ENCODE results near the gene RMND5A.

The RMND5A gene

DNA sequence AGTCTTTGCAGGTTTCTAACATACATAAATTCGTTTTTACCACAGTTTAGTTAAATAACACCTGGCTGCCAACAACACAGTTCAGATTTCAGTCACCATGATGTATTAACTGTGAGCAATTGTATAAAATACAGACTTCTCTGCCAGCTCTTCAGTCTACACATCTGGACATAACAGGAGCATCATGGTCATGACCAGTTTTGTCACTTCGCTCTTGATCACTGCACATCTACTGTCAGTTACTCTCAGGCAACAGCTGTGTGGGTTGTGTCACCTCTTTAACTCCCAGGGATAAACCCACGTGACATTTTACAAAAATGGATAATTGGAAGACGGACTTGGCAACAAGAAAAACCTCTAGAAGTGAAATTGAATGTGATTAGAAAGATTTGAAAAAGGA is 40.3 kb downstream of the RMND5A start:
- in situ Hi-C loops (cut with HindIII; ENCODE audit: low sequenced_read_pairs) = loop anchor here (10.0 kb wide), 1 partner anchor 146 kb away; no protein-coding TSS in a partner anchor

DNA sequence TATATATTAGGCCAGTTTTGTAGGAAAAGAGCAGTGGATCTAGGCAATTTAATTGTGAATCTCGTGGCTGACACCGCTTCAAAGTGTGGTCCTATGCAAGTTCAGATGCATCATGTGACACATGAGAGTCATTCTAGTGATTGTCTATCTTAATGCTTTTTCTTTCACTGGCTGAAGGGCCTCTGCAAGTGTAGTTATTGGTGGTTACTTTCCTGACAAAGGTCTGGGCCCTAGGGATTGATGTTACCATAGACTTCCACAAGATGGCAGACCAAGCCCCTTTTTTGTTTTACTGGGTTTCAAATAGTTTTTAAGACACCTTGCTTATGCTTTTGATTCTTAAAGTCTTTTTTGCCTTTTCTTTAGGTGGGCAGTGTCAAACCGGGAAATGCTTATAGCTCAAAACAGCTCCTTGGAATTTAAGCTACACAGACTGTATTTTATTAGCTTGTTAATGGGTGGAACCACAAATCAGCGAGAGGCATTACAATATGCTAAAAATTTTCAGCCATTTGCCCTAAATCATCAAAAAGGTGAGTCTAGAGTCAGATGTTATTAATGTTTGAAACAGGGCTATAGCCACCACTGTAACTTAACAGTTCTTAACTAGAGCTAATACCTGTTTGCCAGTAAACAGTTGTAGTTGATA is 44.7 kb downstream of the RMND5A start:
- in situ Hi-C loops (cut with HindIII; ENCODE audit: low sequenced_read_pairs) = loop anchor here (10.0 kb wide), 1 partner anchor 150 kb away; no protein-coding TSS in a partner anchor

DNA sequence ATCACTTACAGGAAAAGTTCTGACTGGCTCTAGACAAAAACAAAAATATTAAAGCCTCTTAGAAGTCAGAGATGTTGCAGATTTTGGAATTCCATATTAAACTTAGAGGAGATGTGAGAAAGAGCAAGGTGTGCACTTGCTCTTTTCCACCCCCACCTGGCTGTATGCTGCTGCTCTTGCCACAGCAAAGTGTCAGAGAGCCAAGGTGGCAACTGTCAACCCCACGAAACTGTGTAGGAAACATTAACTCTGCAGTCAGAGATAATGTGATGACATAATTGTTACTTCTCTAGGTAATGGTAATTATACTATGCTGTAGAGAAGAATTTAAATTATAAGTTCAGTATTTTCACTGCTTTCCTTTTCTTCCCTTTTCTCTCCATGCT is 45.2 kb downstream of the RMND5A start:
- in situ Hi-C loops (cut with HindIII; ENCODE audit: low sequenced_read_pairs) = loop anchor here (10.0 kb wide), 1 partner anchor 151 kb away; no protein-coding TSS in a partner anchor

DNA sequence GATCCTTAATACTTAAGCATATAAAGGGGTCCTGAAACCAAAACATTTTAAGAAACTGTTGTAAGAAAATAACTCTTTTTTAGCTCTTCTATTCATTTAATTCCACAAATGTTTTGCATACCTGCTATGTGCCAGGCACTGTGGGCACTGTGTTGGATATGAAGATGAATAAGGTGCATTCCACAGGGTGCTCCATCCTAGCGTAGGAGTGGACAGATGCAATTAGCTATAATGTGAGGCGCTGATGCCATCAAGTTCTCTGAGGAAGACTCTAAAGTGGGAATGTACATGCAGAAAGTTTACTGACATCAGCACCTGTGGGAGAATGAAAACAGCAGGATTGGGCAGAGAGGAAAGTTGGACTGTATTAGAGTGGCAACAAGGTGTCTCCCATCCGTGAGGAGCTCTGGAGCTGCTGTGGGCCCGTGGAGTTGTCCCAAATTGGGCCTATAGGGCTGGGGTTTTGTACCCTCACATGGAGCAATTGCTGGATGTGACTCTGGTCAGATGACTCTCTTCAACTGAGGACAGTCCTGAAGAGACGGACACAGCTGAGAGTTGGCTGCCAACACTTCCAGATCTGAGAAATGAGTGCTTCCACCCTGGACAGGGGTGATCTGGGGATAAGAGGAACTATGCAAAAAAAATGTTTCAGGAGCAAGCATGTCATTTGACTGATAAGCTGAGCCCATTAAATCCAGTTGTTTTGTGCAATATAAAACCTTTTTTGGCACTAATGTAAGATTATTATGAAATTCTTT is 48.3 kb downstream of the RMND5A start:
- in situ Hi-C loops (cut with HindIII; ENCODE audit: low sequenced_read_pairs) = loop anchor here (10.0 kb wide), 1 partner anchor 154 kb away; no protein-coding TSS in a partner anchor

GRCh38 chr2:86769838-86770237 is 49.7 kb downstream of the RMND5A start:
- in situ Hi-C loops (cut with HindIII; ENCODE audit: low sequenced_read_pairs) = loop anchor here (10.0 kb wide), 1 partner anchor 155 kb away; no protein-coding TSS in a partner anchor

- in situ Hi-C loops (cut with HindIII; ENCODE audit: low sequenced_read_pairs) = no loop called here
These were observed 50.8 kb downstream of the RMND5A start for GRCh38 chr2:86770816-86771301.

DNA sequence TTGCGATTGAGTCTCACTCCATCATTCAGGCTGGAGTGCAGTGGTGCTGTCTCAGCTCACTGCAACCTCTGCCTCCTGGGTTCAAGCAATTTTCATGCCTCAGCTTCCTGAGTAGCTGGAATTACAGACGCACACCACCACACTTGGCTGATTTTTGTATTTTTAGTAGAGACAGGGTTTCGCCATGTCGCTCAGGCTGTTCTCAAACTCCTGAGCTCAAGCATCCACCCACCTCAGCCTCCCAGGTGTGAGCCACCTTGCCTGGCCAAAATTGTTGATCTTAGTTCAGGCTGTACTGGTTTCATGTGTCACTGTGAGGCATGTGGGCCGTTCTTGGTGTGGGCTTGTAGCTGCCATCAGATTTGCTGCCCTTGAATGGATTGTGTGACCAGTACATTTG is 52.5 kb downstream of the RMND5A start:
- in situ Hi-C loops (cut with HindIII; ENCODE audit: low sequenced_read_pairs) = no loop called here

GRCh38 chr2:86774862-86775261 is 54.8 kb downstream of the RMND5A start:
- in situ Hi-C loops (cut with HindIII; ENCODE audit: low sequenced_read_pairs) = no loop called here

DNA sequence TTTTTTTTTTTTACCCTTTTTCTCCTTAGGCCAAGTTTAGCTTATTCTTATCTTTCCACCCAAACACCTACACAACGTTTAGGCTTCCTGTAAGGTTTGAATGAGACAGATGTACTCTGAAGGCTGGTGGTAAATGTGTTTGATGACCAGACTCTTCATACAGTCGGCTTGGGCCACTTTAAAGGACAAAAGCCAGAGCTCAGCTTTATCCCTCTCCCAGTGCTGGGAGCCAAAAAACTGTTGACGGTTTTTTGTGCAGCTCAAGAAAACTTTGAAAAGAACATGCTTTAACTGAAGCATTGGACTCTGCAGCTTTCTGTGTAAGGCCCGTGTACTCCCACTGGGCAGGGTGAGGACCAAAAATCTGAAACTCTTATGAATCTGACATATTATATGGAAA is 55.2 kb downstream of the RMND5A start:
- in situ Hi-C loops (cut with HindIII; ENCODE audit: low sequenced_read_pairs) = no loop called here

DNA sequence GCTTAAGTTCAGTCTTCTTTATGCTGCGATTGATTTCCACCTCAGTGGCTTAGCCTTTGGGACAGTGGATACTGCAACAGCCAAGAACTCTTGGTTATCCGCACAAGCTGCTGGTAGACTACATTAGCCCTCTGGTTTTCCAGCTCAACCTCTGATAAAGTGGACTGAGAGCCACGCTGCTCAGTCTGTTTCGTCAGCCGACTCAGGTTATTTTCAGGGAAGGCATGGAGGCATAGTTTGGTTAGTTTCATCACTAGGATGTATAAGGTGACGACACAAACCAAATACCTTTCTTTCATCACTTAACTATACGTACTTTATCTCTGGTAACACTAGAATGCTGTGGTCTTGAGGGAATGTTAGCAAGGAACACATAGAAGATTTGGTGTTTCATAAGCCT is 56.4 kb downstream of the RMND5A start:
- in situ Hi-C loops (cut with HindIII; ENCODE audit: low sequenced_read_pairs) = no loop called here

GRCh38 chr2:86778957-86779356 is 58.9 kb downstream of the RMND5A start:
- in situ Hi-C loops (cut with HindIII; ENCODE audit: low sequenced_read_pairs) = no loop called here

- in situ Hi-C loops (cut with HindIII; ENCODE audit: low sequenced_read_pairs) = no loop called here
These were observed 59.9 kb downstream of the RMND5A start for GRCh38 chr2:86779971-86780370.

DNA sequence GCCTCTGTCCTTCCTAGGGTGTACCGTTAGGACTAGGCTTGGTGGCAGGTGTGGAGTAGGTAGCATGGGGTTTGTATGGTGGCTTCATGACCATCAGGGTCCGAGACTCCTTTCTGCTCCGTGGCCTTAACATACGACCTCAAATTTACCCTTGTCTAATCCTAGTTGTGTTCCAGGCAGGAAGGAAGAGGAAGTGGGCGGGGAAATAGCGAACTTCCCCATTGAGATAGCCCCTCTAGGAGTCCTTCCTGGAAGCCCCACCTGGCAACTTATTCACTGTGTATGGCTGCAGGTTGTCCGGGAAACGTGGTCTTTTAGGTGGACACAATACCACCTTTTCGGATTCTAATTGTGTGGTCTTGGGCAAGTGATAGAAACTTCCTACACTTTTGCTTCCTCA is 61.3 kb downstream of the RMND5A start:
- in situ Hi-C loops (cut with HindIII; ENCODE audit: low sequenced_read_pairs) = no loop called here

DNA sequence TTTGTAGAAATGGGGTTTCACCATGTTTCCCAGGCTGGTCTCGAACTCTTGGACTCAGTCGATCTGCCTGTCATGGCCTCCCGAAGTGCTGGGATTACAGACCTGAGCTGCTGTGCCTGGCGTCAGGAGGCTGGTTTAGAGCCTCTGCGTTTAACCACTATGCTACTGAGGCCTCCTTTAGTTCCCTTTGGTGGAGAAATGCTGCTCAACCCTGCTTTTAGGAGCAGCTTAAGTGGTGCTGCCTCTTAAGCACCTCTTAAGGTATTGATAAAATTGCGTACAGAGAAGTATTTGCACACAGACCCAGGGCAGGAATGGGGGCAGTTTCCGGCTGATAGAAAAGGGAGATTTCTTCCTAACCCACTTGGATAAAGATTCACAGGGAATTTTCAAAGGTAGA is 62.7 kb downstream of the RMND5A start:
- in situ Hi-C loops (cut with HindIII; ENCODE audit: low sequenced_read_pairs) = no loop called here

- in situ Hi-C loops (cut with HindIII; ENCODE audit: low sequenced_read_pairs) = no loop called here
These were observed 63.7 kb downstream of the RMND5A start for GRCh38 chr2:86783615-86784339.

- in situ Hi-C loops (cut with HindIII; ENCODE audit: low sequenced_read_pairs) = no loop called here
These were observed 65.4 kb downstream of the RMND5A start for GRCh38 chr2:86785456-86785855.

DNA sequence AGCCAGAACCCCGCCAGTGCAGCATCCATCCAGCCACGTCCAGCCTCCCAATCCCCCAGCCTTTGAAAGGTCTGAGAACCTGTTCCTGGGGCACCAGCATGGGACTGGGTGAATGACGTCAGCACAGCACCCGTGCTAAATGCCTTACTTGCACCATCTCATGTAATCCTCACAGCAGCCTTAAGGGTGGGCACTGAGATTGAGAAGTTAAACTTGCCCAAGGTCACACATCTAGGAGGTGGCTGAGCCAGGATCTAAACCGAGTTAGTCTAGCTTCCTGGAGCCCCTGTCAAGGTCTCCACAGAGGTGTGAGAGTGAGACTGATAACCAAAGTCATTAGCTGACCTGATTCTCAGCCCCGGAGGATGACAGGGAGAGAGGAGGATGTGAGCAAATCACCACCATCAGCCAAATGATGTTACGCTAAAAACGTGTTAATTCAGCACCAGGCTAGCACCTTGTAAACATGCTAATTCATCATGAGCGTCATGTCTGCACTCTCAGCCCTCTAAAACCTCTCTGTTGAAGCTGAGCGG is 66.0 kb downstream of the RMND5A start:
- in situ Hi-C loops (cut with HindIII; ENCODE audit: low sequenced_read_pairs) = no loop called here

- in situ Hi-C loops (cut with HindIII; ENCODE audit: low sequenced_read_pairs) = no loop called here
These were observed 67.6 kb downstream of the RMND5A start for GRCh38 chr2:86787736-86788135.

- in situ Hi-C loops (cut with HindIII; ENCODE audit: low sequenced_read_pairs) = no loop called here
These were observed 68.1 kb downstream of the RMND5A start for GRCh38 chr2:86788165-86788564.

- in situ Hi-C loops (cut with HindIII; ENCODE audit: low sequenced_read_pairs) = no loop called here
These were observed 69.0 kb downstream of the RMND5A start for GRCh38 chr2:86788881-86789686.
